Measurements from ENCODE around the gene SHOC1.

SHOC1 gene

GRCh38 chr9:111806259-111806658, 11.5 kb upstream of the SHOC1 start:
- TF ChIP-seq TCF12 (IDR thresholded peaks at IDR 0.05; ENCODE audit: low read depth) (no peak), NFIC (IDR thresholded peaks at IDR 0.05) (no peak), MAX (IDR thresholded peaks at IDR 0.05) (no peak), ZBTB7A (IDR thresholded peaks at IDR 0.05; ENCODE audit: low read depth) (no peak), CREB1 (IDR thresholded peaks at IDR 0.05; ENCODE audit: low read depth) (no peak), EGR1 (IDR thresholded peaks at IDR 0.05) (no peak), TAF1 (IDR thresholded peaks at IDR 0.05; ENCODE audit: low read depth) (no peak), RAD21 (IDR thresholded peaks at IDR 0.05; ENCODE audit: low read depth) (no peak), FOXM1 (IDR thresholded peaks at IDR 0.05; ENCODE audit: borderline replicate concordance, low read depth) (no peak), YY1 (IDR thresholded peaks at IDR 0.05; ENCODE audit: low read depth) (no peak), USF1 (IDR thresholded peaks at IDR 0.05) (no peak)

GRCh38 chr9:111805830-111806241, 11.1 kb upstream of the SHOC1 start:
- TF ChIP-seq TCF12 (IDR thresholded peaks at IDR 0.05; ENCODE audit: low read depth) (no peak), YY1 (IDR thresholded peaks at IDR 0.05; ENCODE audit: low read depth) (no peak), USF1 (IDR thresholded peaks at IDR 0.05) (no peak), EP300 (IDR thresholded peaks at IDR 0.05; ENCODE audit: borderline replicate concordance) (no peak), EGR1 (IDR thresholded peaks at IDR 0.05) (no peak), REST (IDR thresholded peaks at IDR 0.05; ENCODE audit: low read depth) (no peak), RAD21 (IDR thresholded peaks at IDR 0.05; ENCODE audit: low read depth) (no peak), NFIC (IDR thresholded peaks at IDR 0.05) (no peak), TEAD4 (IDR thresholded peaks at IDR 0.05) (no peak), FOXM1 (IDR thresholded peaks at IDR 0.05; ENCODE audit: borderline replicate concordance, low read depth) (no peak), CREB1 (IDR thresholded peaks at IDR 0.05; ENCODE audit: low read depth) (no peak), ZBTB7A (IDR thresholded peaks at IDR 0.05; ENCODE audit: low read depth) (no peak), CEBPB (IDR thresholded peaks at IDR 0.05) (no peak), MAX (IDR thresholded peaks at IDR 0.05) (no peak), TAF1 (IDR thresholded peaks at IDR 0.05; ENCODE audit: low read depth) (no peak)

- no peak for TF ChIP-seq RAD21 (IDR thresholded peaks at IDR 0.05; ENCODE audit: low read depth)
- TF ChIP-seq MAX (IDR thresholded peaks at IDR 0.05), result no peak
- TF ChIP-seq EP300 (IDR thresholded peaks at IDR 0.05; ENCODE audit: borderline replicate concordance), result no peak
- no peak for TF ChIP-seq TCF12 (IDR thresholded peaks at IDR 0.05; ENCODE audit: low read depth)
- no peak for TF ChIP-seq TAF1 (IDR thresholded peaks at IDR 0.05; ENCODE audit: low read depth)
- no peak for TF ChIP-seq ZBTB7A (IDR thresholded peaks at IDR 0.05; ENCODE audit: low read depth)
- TF ChIP-seq YY1 (IDR thresholded peaks at IDR 0.05; ENCODE audit: low read depth), result no peak
- TF ChIP-seq USF1 (IDR thresholded peaks at IDR 0.05), result no peak
- TF ChIP-seq REST (IDR thresholded peaks at IDR 0.05; ENCODE audit: low read depth), result no peak
- TF ChIP-seq NFIC (IDR thresholded peaks at IDR 0.05), result no peak
- no peak for TF ChIP-seq CEBPB (IDR thresholded peaks at IDR 0.05)
- TF ChIP-seq TEAD4 (IDR thresholded peaks at IDR 0.05), result no peak
- no peak for TF ChIP-seq EGR1 (IDR thresholded peaks at IDR 0.05)
These were observed 10.5 kb upstream of the SHOC1 start for GRCh38 chr9:111805262-111805661.

GRCh38 chr9:111804636-111805035, 9.9 kb upstream of the SHOC1 start:
- TF ChIP-seq EGR1 (IDR thresholded peaks at IDR 0.05), result no peak

GRCh38 chr9:111803924-111804323, 9.2 kb upstream of the SHOC1 start:
- TF ChIP-seq TCF12 (IDR thresholded peaks at IDR 0.05; ENCODE audit: low read depth) (no peak), FOXM1 (IDR thresholded peaks at IDR 0.05; ENCODE audit: borderline replicate concordance, low read depth) (no peak), MAX (IDR thresholded peaks at IDR 0.05) (no peak), CEBPB (IDR thresholded peaks at IDR 0.05) (no peak), NFIC (IDR thresholded peaks at IDR 0.05) (no peak), TEAD4 (IDR thresholded peaks at IDR 0.05) (no peak), EGR1 (IDR thresholded peaks at IDR 0.05) (no peak), CREB1 (IDR thresholded peaks at IDR 0.05; ENCODE audit: low read depth) (no peak), TAF1 (IDR thresholded peaks at IDR 0.05; ENCODE audit: low read depth) (no peak)

Data from Ishikawa (cell line).